ENCODE results near the gene THAP5.

THAP5 gene

DNA sequence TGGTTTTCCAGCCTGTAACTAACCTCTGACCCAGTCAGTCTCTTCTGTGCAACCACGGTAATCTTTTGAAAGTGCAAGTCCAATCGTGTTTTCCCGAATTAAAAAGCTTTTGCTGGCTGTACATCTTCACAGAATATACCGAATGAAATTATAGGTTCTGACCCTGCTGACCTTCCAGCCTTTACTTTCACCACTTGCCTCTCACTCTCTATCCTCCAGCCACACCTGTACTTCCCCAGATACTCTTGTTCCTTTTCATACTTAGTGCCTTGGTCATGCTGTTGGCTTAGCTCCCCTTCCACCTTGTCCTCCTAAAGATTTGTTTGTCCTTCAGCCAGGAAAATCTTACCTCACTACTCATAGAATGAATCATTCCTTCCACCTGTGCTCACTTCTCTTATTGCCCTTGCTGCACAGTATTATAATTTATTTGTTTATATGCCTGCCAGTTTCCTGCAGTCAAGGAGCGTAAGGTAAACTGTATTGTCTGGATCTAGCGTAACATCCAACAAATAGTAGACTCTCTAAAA lies 41.3 kb downstream of the THAP5 start:
- DNase-seq: no peak

GRCh38 chr7:108526768-108527017 lies 42.8 kb downstream of the THAP5 start:
- no peak for DNase-seq

DNA sequence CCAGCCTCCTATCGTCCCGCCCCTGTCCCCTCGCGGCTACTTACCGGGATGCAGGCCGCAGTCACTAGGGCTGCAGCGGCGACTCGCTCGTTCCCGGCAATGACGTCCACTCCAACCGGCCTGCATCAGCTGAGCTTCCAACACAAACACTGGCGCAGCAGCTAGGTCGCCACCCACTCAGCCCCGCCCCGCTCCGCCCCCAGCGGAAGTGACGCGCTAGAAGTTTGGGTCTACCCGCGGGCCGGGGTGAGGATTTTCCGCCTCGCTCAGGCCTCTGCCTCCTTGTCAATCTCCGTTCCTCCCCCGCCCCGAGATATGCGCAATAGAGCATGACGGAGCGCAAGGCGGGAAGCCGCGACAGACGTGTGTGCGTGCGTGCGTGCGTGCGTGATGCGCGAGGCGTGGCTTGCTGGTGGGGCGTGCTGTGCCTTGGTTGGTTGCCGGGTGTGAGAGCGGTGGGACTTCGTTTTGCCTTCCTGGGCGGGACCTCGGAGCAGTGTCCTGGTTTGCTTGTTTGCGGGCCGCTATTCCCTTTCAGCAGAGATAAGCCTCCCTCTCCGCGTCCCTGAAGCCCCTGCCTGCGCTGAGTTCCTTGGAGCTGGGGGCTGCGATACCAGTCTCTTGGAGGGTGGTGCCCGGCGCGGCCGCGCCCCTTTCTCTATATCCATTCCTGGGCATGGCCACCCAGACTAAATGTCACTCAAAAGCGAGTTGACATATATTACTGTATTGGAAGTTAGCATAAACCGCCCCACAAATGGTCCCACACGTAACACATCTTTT lies 43.3 kb downstream of the THAP5 start, which contains the start of gene PNPLA8:
Gene PNPLA8, minus strand, starts transcription at position 151 of the 783 bp plus-strand sequence. CDS start 10,644 bp downstream, outside the sequence.
- peak; percentile 97 for DNase-seq

GRCh38 chr7:108525327-108525984 lies 44.0 kb downstream of the THAP5 start:
- peak; percentile 79 for DNase-seq

- DNase-seq: no peak
Observed at GRCh38 chr7:108522780-108523179, 46.7 kb downstream of the THAP5 start.

DNA sequence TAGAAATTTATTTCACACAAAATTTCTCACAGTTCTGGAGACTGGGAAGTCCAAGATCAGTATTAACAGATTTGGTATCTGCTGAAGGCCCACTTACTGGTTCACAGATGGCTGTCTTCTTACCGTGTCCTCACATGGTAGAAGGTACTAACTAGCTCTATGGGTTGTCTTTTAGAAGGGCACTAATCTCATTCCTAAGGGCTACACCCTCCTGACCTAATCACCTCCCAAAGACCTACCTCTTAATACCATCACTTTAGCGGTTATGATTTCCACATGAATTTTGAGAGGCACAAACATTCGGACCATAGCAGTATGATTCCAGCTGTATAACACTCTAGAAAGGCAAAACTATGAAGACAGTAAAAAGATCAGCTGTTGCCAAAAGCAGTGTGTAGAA lies 51.6 kb downstream of the THAP5 start:
- DNase-seq: no peak

DNA sequence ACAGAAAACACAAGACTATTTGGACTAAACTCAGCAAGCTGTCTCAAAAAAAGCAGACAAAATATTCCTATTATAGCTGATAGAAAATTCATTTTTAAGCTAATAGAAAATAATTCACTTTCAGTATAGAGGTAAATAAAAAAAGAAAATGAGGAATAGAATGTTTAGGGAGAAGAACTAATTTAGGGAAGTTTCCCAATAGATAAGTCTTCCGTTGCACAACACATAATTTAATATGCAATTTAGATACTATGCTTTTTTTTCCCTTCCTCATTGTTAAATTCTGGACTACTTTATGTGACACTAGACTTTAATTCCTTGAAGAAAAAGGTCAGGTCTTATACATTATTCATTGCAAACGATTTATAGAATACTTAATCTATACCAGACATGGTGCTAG lies 53.9 kb downstream of the THAP5 start:
- no peak for DNase-seq

- DNase-seq: no peak
Observed at GRCh38 chr7:108515013-108515412, 54.5 kb downstream of the THAP5 start.

Data from kidney glomerular epithelial cell (primary cell).